GM12878 (cell line): ENCODE data around the gene SUB1.

Experiments used
- CTCF ChIP-seq, 3 experiments: IDR thresholded peaks in 2 of 3; conservative IDR thresholded peaks in 1 of 3; 2 replicates each; pipeline ENCODE4 v1.5.1; 2011; ENCODE audit warnings: low read depth in 3 of 3, low read length in 3 of 3, mild to moderate bottlenecking in 3 of 3, control low read depth in 2 of 3, moderate library complexity in 2 of 3, inconsistent platforms in 1 of 3, mixed read lengths in 1 of 3; ENCODE audit not compliant: control insufficient read depth in 2 of 3, insufficient read depth in 1 of 3; ENCODE audit errors: extremely low read depth in 1 of 3
- GABPA ChIP-seq: IDR thresholded peaks from 2 replicates; pipeline ENCODE4 v1.6.1; 2014; ENCODE audit warnings: antibody characterized with exemption, low read depth, mild to moderate bottlenecking, inconsistent platforms
- SRF ChIP-seq, 2 experiments: IDR thresholded peaks; 2 replicates each; pipeline ENCODE4 v1.6.1; 2011; ENCODE audit warnings: low read depth in 2 of 2, low read length in 2 of 2, mild to moderate bottlenecking in 1 of 2, moderate library complexity in 1 of 2

GRCh38 chr5:32587067-32587551, 1.8 kb downstream of the SUB1 start:
- TF ChIP-seq CTCF (IDR thresholded peaks at IDR 0.05 in 2 of 3, conservative IDR thresholded peaks at IDR 0.05 in 1 of 3; ENCODE audit: control insufficient read depth in 2 of 3, extremely low read depth in 1 of 3, insufficient read depth in 1 of 3, low read depth in 3 of 3, low read length in 3 of 3) (no peak), SRF (IDR thresholded peaks at IDR 0.05; ENCODE audit: low read depth in 2 of 2, low read length in 2 of 2) (no peak), GABPA (no peak)
